GM10248 (cell line): ENCODE results near the gene MRPS18A.

Experiments
- CTCF ChIA-PET: fragments of 300-600 bp; sonication (Branson Sonifier 250); formaldehyde crosslinking; extraction: SDS; loops from one replicate; lab custom pipeline; 2021; ENCODE audit warnings: antibody characterized with exemption; lab: Yijun Ruan, JAX
- POLR2A ChIA-PET: fragments of 350-650 bp; sonication (Branson Sonifier 250); formaldehyde crosslinking; extraction: SDS; loops from one replicate; lab custom pipeline; 2020; ENCODE audit warnings: antibody characterized with exemption; lab: Yijun Ruan, JAX
- DNase-seq: peaks from one replicate; pipeline ENCODE4 v3.0.0; 2012; ENCODE audit errors: extremely low spot score
- CTCF ChIP-seq: IDR thresholded peaks from 2 replicates; pipeline ENCODE4 v1.5.1; 2012; ENCODE audit warnings: mild to moderate bottlenecking, low read depth; ENCODE audit errors: extremely low read depth, missing control alignments, control extremely low read depth

MRPS18A gene

GRCh38 chr6:43687079-43687436 lies 533 bp downstream of the MRPS18A start:
- TF ChIP-seq CTCF: no peak
- POLR2A ChIA-PET: no interaction called here
- no peak for DNase-seq
- CTCF ChIA-PET: interaction anchor here (0.7 to 14.3 kb wide), 5 partner anchors 17 to 550 kb away, joined by 3 to 152 read pairs (median 6); no protein-coding TSS in a partner anchor

- ChIA-PET POLR2A (interaction anchor here (0.5 kb wide), 1 partner anchor 563 kb away, joined by 3 read pairs; the partner anchor contains the start of gene HSP90AB1), CTCF (interaction anchor here (1.2 to 14.3 kb wide), 4 partner anchors 14 to 395 kb away, joined by 3 to 152 read pairs (median 4); no protein-coding TSS in a partner anchor)
- TF ChIP-seq CTCF: no peak
- peak; percentile 45 for DNase-seq
Measured at GRCh38 chr6:43683708-43684455, 3.7 kb downstream of the MRPS18A start.

GRCh38 chr6:43682724-43683429 lies 4.7 kb downstream of the MRPS18A start:
- no peak for DNase-seq
- POLR2A ChIA-PET: interaction anchor here (0.5 kb wide), 1 partner anchor 564 kb away, joined by 3 read pairs; the partner anchor contains the start of gene HSP90AB1
- no peak for TF ChIP-seq CTCF
- CTCF ChIA-PET: interaction anchor here (1.3 to 14.3 kb wide), 3 partner anchors 13 to 396 kb away, joined by 3 to 152 read pairs (median 5); no protein-coding TSS in a partner anchor

GRCh38 chr6:43681303-43681702 lies 6.3 kb downstream of the MRPS18A start:
- ChIA-PET POLR2A (no interaction called here), CTCF (interaction anchor here (1.0 to 14.3 kb wide), 4 partner anchors 9 to 17 kb away, joined by 3 to 152 read pairs (median 30); no protein-coding TSS in a partner anchor)
- TF ChIP-seq CTCF: no peak
- no peak for DNase-seq

GRCh38 chr6:43680308-43681200 lies 7.0 kb downstream of the MRPS18A start:
- no peak for DNase-seq
- CTCF ChIA-PET: interaction anchor here (0.8 to 5.0 kb wide), 6 partner anchors 10 to 89 kb away, joined by 3 to 56 read pairs (median 3); no protein-coding TSS in a partner anchor
- no peak for TF ChIP-seq CTCF
- POLR2A ChIA-PET: no interaction called here
